ENCODE data around the gene SEMA7A.

Gene SEMA7A

DNA sequence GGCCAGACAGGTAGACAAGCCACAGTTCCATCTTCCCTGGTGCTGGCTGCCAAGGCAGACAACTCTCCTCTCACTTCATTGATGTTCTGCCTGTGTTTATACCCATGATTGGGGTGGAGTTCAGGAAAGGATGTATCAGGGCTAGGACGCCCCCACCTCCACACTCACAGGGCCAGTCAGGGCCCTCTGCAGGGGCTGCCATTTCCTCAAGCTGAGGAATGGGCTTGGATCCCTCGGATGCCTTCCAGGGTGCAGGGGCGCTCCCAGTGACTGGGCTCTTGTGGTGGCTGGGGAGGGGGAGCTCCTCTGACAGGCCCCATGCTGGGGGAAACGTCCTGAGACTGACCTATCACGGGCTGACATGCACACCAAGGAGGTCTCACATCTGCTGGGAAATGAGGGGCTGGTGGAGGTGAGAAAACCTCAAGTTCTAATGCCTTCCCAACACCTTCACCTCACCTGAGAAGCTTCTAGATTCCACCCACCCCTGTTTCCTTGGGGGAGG, 31.4 kb downstream of the SEMA7A start:
- peaks cover 14% of the 10 kb centered on the region for H3K4me1 ChIP-seq (ENCODE audit: control insufficient read depth, insufficient read depth, low read length)
- H3K36me3 ChIP-seq (ENCODE audit: control insufficient read depth, insufficient read depth, low read length), result no peaks in the 10 kb centered on the region
- H3K27ac ChIP-seq (ENCODE audit: low read depth, low read length), result no peak overlapping the region
- H3K9ac ChIP-seq (ENCODE audit: low read depth, low read length), result no peak overlapping the region
- H3K4me3 ChIP-seq (ENCODE audit: low read depth, low read length), result no peak overlapping the region
- no peaks in the 10 kb centered on the region for H3K27me3 ChIP-seq (ENCODE audit: control insufficient read depth, insufficient read depth, low read length)
- H3K9me3 ChIP-seq (ENCODE audit: control insufficient read depth, insufficient read depth, low read length), result no peaks in the 10 kb centered on the region

GRCh38 chr15:74400915-74401757, 32.6 kb downstream of the SEMA7A start:
- Histone ChIP-seq H3K27ac (ENCODE audit: low read depth, low read length) (no peak overlapping the region), H3K4me3 (ENCODE audit: low read depth, low read length) (no peak overlapping the region), H3K36me3 (ENCODE audit: control insufficient read depth, insufficient read depth, low read length) (no peaks in the 10 kb centered on the region)

GRCh38 chr15:74400313-74400860, 33.4 kb downstream of the SEMA7A start:
- Histone ChIP-seq H3K4me3 (ENCODE audit: low read depth, low read length) (no peak overlapping the region), H3K36me3 (ENCODE audit: control insufficient read depth, insufficient read depth, low read length) (no peaks in the 10 kb centered on the region), H3K4me1 (ENCODE audit: control insufficient read depth, insufficient read depth, low read length) (peaks cover 9% of the 10 kb centered on the region; the same call in 1 of the 2 replicates), H3K9me3 (ENCODE audit: control insufficient read depth, insufficient read depth, low read length) (no peaks in the 10 kb centered on the region), H3K27me3 (ENCODE audit: control insufficient read depth, insufficient read depth, low read length) (no peaks in the 10 kb centered on the region), H3K9ac (ENCODE audit: low read depth, low read length) (no peak overlapping the region), H3K27ac (ENCODE audit: low read depth, low read length) (no peak overlapping the region)

More at GRCh38 chr15:74400915-74401757, 32.6 kb downstream of the SEMA7A start:
- Histone ChIP-seq H3K4me1 (ENCODE audit: control insufficient read depth, insufficient read depth, low read length) (peaks cover 9% of the 10 kb centered on the region; the same call in 1 of the 2 replicates), H3K9ac (ENCODE audit: low read depth, low read length) (no peak overlapping the region), H3K9me3 (ENCODE audit: control insufficient read depth, insufficient read depth, low read length) (no peaks in the 10 kb centered on the region), H3K27me3 (ENCODE audit: control insufficient read depth, insufficient read depth, low read length) (no peaks in the 10 kb centered on the region)

DNA sequence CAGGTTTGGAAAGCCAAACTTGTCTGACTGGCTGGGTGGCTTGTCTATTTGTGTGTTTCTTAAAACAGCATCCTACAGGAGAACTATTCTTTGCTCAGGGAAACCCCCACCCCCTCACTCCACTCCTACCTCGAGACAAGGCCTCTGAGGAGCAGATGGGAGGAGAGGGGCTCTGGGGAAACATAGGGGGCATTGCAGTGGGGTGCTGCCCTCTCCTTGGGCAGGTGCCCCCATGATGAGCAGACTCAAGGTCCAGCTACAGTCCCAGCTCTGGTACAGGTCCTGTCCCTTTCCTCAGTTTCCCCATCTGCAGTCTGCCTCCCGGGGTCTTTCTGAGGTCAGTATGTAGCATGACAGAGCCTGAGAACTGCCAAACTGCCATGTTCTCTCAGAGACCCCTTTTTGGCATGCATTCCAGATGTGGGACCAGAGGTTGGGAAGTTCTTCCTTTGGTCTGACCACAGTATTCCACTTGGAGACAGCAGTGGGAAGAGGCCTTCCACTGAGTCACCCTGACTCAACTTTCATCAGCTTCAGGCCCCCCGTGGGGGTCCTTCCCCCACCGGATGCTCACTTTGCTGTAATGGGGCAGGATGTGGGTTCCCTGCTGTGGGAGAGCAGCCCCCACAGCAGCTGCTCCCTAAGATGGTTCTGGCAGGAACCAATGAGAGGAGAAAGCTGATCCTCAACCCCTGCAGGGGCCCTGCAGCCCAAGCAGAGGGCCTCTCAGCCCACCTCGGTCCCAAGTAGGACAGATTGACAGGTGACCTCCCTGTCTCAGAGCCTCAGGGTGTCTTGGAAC, 34.0 kb downstream of the SEMA7A start:
- no peak overlapping the region for H3K9ac ChIP-seq (ENCODE audit: low read depth, low read length)

DNA sequence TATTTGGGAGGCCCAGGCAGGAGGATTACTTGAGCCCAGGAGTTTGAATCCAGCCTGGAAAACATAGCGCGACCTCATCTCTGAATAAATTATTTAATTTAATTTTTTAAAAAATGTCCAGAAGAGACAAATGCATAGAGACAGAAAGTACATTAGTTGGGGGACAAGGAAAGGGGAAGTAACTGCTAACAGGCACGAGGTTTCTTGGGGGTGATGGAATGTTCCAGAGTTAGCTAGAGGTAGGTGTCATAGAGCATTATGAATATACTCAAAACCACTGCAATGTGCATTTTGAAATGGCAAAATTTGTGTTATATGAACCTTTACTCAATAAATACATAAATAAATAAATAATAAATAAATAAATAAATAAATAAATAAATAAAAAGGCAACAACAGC, 34.7 kb downstream of the SEMA7A start:
- H3K9me3 ChIP-seq (ENCODE audit: control insufficient read depth, insufficient read depth, low read length), result no peaks in the 10 kb centered on the region
- no peak overlapping the region for H3K9ac ChIP-seq (ENCODE audit: low read depth, low read length)
- peaks cover 9% of the 10 kb centered on the region; the same call in 1 of the 2 replicates for H3K4me1 ChIP-seq (ENCODE audit: control insufficient read depth, insufficient read depth, low read length)
- H3K27me3 ChIP-seq (ENCODE audit: control insufficient read depth, insufficient read depth, low read length), result no peaks in the 10 kb centered on the region
- no peaks in the 10 kb centered on the region for H3K36me3 ChIP-seq (ENCODE audit: control insufficient read depth, insufficient read depth, low read length)
- no peak overlapping the region for H3K4me3 ChIP-seq (ENCODE audit: low read depth, low read length)
- H3K27ac ChIP-seq (ENCODE audit: low read depth, low read length), result no peak overlapping the region

More for the DNA sequence above, 34.0 kb downstream of the SEMA7A start:
- H3K36me3 ChIP-seq (ENCODE audit: control insufficient read depth, insufficient read depth, low read length), result no peaks in the 10 kb centered on the region
- H3K27me3 ChIP-seq (ENCODE audit: control insufficient read depth, insufficient read depth, low read length), result no peaks in the 10 kb centered on the region
- no peak overlapping the region for H3K4me3 ChIP-seq (ENCODE audit: low read depth, low read length)
- H3K9me3 ChIP-seq (ENCODE audit: control insufficient read depth, insufficient read depth, low read length), result no peaks in the 10 kb centered on the region
- H3K4me1 ChIP-seq (ENCODE audit: control insufficient read depth, insufficient read depth, low read length), result peaks cover 9% of the 10 kb centered on the region; the same call in 1 of the 2 replicates
- H3K27ac ChIP-seq (ENCODE audit: low read depth, low read length), result no peak overlapping the region

DNA sequence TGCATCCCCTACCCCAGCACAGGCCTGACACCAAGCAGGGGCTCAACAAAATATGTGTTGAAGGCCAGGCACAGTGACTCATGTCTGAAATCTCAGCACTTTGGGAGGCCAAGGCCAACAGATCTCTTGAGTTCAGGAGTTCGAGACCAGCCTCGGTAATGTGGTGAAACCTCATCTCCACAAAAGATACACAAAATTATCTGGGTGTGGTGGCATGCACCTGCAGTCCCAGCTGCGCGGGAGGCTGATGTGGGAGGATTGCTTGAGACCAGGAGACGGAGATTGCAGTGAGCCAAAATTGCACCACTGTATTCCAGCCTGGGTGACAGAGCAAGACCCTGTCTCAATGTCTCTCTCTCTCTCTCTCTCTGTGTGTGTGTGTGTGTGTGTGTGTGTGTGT, 35.6 kb downstream of the SEMA7A start:
- peaks cover 9% of the 10 kb centered on the region; the same call in 1 of the 2 replicates for H3K4me1 ChIP-seq (ENCODE audit: control insufficient read depth, insufficient read depth, low read length)
- H3K27ac ChIP-seq (ENCODE audit: low read depth, low read length), result no peak overlapping the region
- H3K4me3 ChIP-seq (ENCODE audit: low read depth, low read length), result no peak overlapping the region
- no peaks in the 10 kb centered on the region for H3K9me3 ChIP-seq (ENCODE audit: control insufficient read depth, insufficient read depth, low read length)
- H3K27me3 ChIP-seq (ENCODE audit: control insufficient read depth, insufficient read depth, low read length), result no peaks in the 10 kb centered on the region
- H3K36me3 ChIP-seq (ENCODE audit: control insufficient read depth, insufficient read depth, low read length), result no peaks in the 10 kb centered on the region
- H3K9ac ChIP-seq (ENCODE audit: low read depth, low read length), result no peak overlapping the region

DNA sequence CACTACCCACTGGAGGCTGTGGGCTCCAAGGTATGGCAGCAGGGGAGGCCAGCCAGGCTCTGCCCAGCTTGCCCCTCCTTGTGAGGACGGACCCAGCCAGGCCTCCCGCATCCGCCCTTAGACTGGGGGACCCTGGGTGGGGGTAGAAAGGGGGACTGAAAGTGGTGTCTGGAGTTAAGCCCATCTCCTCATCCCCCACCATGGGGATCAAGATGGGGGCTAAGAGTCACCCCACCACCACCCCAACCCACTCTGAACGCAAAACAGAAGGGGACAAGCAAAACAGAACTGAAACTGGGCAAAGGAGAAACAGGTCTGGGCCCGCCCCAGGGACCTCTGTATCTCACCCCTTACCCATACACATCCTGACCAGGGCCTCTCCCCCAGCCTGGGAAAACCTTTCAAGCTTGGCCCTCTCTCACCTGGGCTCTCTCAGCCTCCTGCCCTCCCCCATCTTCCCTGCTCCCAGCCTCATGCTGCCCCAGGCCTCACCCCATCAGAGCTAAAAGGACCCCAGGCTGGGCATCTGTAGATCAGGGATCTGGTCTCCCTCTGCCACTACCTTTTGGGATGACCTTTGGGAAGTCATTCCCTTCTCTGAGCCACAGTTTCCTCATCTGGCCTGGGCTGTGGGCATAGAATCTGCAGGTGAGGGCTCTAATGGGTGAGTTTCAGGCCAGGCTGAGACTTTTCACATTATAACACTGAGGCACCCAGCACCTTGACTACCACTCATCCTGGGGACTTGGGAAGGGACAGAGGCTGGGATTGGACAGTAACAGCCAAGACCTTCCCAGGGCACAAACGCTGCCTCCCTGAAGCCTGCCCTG, 36.3 kb downstream of the SEMA7A start:
- Histone ChIP-seq H3K4me3 (ENCODE audit: low read depth, low read length) (no peak overlapping the region), H3K9me3 (ENCODE audit: control insufficient read depth, insufficient read depth, low read length) (no peaks in the 10 kb centered on the region), H3K4me1 (ENCODE audit: control insufficient read depth, insufficient read depth, low read length) (peaks cover 9% of the 10 kb centered on the region; the same call in 1 of the 2 replicates), H3K36me3 (ENCODE audit: control insufficient read depth, insufficient read depth, low read length) (no peaks in the 10 kb centered on the region), H3K27ac (ENCODE audit: low read depth, low read length) (no peak overlapping the region), H3K27me3 (ENCODE audit: control insufficient read depth, insufficient read depth, low read length) (no peaks in the 10 kb centered on the region), H3K9ac (ENCODE audit: low read depth, low read length) (no peak overlapping the region)

- Histone ChIP-seq H3K27me3 (ENCODE audit: control insufficient read depth, insufficient read depth, low read length) (no peaks in the 10 kb centered on the region), H3K27ac (ENCODE audit: low read depth, low read length) (no peak overlapping the region), H3K4me3 (ENCODE audit: low read depth, low read length) (no peak overlapping the region), H3K4me1 (ENCODE audit: control insufficient read depth, insufficient read depth, low read length) (peaks cover 9% of the 10 kb centered on the region; the same call in 1 of the 2 replicates), H3K9ac (ENCODE audit: low read depth, low read length) (no peak overlapping the region), H3K9me3 (ENCODE audit: control insufficient read depth, insufficient read depth, low read length) (no peaks in the 10 kb centered on the region), H3K36me3 (ENCODE audit: control insufficient read depth, insufficient read depth, low read length) (no peaks in the 10 kb centered on the region)
Observed at GRCh38 chr15:74396445-74397238, 37.1 kb downstream of the SEMA7A start.

- H3K4me1 ChIP-seq (ENCODE audit: control insufficient read depth, insufficient read depth, low read length), result peaks cover 7% of the 10 kb centered on the region; the same call in 1 of the 2 replicates
- no peak overlapping the region for H3K9ac ChIP-seq (ENCODE audit: low read depth, low read length)
Observed at GRCh38 chr15:74396146-74396438, 37.7 kb downstream of the SEMA7A start.

More at GRCh38 chr15:74396146-74396438, 37.7 kb downstream of the SEMA7A start:
- H3K9me3 ChIP-seq (ENCODE audit: control insufficient read depth, insufficient read depth, low read length), result no peaks in the 10 kb centered on the region
- H3K27ac ChIP-seq (ENCODE audit: low read depth, low read length), result no peak overlapping the region
- no peak overlapping the region for H3K4me3 ChIP-seq (ENCODE audit: low read depth, low read length)
- no peaks in the 10 kb centered on the region for H3K27me3 ChIP-seq (ENCODE audit: control insufficient read depth, insufficient read depth, low read length)
- H3K36me3 ChIP-seq (ENCODE audit: control insufficient read depth, insufficient read depth, low read length), result no peaks in the 10 kb centered on the region

All from HUES48 (cell line).